ENCODE measurements around the gene DNMT3L. TPM values are rescaled to one million over a fixed set of nuclear protein-coding genes. Genes with fewer than 3 reads are reported as not detected.
"Not testable (repeated sequence)": the region's sequence is repeated elsewhere in the genome, so short reads cannot be mapped to it uniquely, and the experiment has no call there.

Gene DNMT3L
- total RNA-seq, 1 donor from 2014 or later = not detected

DNA sequence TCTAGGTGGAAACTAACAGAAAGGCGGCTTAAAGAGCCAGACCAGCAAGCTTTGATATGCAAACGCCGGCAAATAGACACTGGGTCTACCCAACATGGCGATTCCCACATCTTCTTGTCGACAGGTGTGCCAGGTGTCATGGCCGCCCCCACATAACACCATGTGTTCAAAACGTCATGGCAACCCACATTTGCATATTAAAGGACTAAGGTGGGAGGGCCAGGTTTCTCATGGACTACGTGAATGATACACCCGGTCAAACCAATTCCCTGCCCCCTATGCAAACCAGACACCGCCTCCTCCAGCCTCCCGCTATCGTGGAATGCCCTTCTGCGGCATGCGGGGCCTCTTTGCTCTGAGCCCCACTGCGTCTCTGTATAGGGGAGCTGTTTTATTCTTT, 62.2 kb downstream of the DNMT3L start:
- no peak for DNase-seq (ENCODE audit: low read depth in 2 of 2)

DNA sequence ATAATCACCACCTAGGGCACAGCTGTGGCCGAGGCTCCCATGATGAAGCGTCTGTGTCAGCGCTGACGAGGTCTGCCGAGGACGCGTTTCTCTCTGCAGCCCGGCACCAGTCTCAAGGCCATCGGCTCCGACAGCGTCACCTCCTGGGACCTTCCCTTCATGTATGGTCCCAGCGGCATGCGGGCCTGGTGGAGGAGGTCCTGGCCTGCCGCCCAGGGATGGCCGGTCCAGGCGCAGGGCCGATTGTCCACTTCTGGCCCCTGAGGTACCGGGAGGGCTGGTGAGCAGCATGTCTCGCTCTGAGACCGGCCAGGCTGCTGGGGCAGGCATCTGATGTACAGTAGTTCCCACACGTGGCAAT, 64.6 kb downstream of the DNMT3L start:
- DNase-seq (ENCODE audit: low read depth in 2 of 2) = not testable (repeated sequence)

Other genes with a start within 250 kb of the DNMT3L start
- gene TRAPPC10, start 249.6 kb downstream of the DNMT3L start, total RNA-seq = 14.6 and 26.4 TPM in 2 replicates
- 9.6 and 19.4 TPM in 2 replicates for gene PWP2, start 154.5 kb downstream of the DNMT3L start, total RNA-seq
- 11.1 and 21.6 TPM in 2 replicates for gene GATD3, start 128.2 kb downstream of the DNMT3L start, total RNA-seq
- 0.65 and 0.79 TPM in 2 replicates for gene ICOSLG, start 21.0 kb downstream of the DNMT3L start, total RNA-seq
- not detected in 2 replicates for gene AIRE, start 24.0 kb upstream of the DNMT3L start, total RNA-seq
- 196 and 329 TPM in 2 replicates for gene PFKL, start 38.2 kb upstream of the DNMT3L start, total RNA-seq
- gene CFAP410, start 77.5 kb upstream of the DNMT3L start, total RNA-seq = 3.7 and 4.8 TPM in 2 replicates
- gene TRPM2, start 91.7 kb upstream of the DNMT3L start, total RNA-seq = 0.22 and 0.40 TPM in 2 replicates
- gene LRRC3, start 193.6 kb upstream of the DNMT3L start, total RNA-seq = 0.65 and 0.99 TPM in 2 replicates